ENCODE data around the gene IYD.

- TF ChIP-seq CTCF (optimal IDR thresholded peaks at IDR 0.05 in 1 of 3, IDR thresholded peaks at IDR 0.05 in 1 of 3, conservative IDR thresholded peaks at IDR 0.05 in 1 of 3; ENCODE audit: extremely low read depth in 1 of 3, insufficient read depth in 2 of 3, low read length in 3 of 3) = no peak
- TF ChIP-seq EZH2 (IDR thresholded peaks at IDR 0.05; ENCODE audit: low read length) = no peak
These were observed 58.3 kb downstream of the IYD start for GRCh38 chr6:150427037-150427602.
